Measurements from ENCODE around the gene ISOC2.

Gene ISOC2

DNA sequence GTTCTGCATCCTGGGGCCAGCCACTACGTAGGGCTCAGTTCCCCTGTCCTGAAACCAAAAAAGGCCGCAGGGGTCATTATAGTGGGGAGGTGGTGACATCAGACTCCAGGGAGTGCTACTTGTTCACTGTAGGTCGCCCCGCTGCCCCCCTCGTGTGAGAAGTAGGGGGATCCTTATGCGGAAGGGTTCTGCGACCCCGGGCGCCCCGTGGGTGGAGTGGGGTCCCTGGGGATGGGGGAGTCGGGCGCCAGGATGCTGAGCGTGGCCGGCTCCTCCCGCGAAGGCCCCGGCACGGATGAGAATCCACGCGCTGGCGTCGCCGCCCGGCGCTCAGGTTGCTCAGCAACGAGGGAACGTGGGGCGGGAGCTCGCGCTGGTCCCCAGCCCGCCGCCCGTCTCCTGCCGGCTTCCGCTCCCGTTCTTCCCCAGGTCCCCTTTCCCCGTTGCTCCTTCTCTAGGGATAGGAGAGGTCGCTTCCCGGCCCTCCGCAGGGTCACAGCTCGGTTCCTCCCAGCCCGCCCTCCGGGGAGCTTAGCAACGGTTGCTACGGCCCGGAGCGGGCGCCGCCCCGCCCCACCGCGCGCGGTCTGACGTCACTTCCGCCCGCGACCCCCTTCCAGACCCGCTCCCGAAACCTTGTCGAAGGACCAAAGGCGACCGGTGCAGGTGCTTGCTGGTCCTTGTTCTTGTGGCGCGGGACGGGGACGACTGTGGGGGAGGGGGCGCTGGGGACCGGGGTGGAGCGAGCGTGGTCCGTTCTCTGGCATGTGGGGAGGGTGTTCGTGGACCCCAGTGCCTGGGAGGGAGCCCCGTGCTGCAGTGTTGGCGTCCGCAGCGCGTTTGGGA, 23.4 kb upstream of the ISOC2 start, which contains the start of gene NAT14:
Gene NAT14, plus strand, starts transcription at position 596 of the 846 bp plus-strand sequence. CDS start 521 bp downstream, outside the sequence.
- peak; percentile 43 for DNase-seq (ENCODE audit: low read depth)

DNA sequence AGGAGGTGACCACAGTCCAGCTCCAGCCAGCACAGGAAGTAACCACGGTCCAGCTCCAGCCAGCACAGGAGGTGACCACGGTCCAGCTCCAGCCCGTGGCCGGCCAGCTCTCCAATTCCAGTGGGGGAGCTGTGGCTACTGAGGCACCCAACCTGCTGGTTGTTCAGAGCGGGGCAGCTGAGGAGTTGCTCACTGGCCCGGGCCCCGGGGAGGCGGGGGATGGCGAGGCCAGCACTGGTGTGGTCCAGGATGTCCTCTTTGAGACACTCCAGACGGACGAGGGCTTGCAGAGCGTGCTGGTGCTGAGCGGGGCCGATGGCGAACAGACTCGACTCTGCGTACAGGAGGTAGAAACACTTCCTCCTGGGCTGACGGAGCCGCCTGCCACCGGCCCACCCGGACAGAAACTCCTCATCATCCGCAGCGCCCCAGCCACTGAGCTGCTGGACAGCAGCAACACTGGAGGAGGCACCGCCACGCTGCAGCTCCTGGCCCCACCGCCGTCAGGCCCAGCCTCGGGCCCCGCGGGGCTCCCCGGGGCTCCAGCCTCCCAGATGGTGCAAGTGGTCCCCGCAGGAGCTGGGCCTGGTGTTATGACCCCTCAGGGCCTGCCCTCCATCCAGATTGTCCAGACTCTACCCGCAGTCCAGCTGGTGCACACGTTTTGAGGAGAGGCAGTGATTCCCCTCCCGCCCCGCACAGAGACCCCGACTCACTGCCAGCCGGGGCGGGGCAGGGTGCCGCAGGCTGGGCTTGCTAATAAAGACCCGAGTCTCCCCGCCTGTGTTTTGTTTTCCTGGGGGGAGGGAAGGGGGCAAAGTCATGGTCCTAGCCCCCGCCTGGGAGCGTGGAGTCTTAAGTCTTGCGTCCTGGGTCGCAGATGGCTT, 22.5 kb upstream of the ISOC2 start:
- peak overlapping the region; percentile 77 for H3K4me3 ChIP-seq (ENCODE audit: low read length)
- TF ChIP-seq, protein P1, sequence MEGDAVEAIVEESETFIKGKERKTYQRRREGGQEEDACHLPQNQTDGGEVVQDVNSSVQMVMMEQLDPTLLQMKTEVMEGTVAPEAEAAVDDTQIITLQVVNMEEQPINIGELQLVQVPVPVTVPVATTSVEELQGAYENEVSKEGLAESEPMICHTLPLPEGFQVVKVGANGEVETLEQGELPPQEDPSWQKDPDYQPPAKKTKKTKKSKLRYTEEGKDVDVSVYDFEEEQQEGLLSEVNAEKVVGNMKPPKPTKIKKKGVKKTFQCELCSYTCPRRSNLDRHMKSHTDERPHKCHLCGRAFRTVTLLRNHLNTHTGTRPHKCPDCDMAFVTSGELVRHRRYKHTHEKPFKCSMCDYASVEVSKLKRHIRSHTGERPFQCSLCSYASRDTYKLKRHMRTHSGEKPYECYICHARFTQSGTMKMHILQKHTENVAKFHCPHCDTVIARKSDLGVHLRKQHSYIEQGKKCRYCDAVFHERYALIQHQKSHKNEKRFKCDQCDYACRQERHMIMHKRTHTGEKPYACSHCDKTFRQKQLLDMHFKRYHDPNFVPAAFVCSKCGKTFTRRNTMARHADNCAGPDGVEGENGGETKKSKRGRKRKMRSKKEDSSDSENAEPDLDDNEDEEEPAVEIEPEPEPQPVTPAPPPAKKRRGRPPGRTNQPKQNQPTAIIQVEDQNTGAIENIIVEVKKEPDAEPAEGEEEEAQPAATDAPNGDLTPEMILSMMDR (conservative IDR thresholded peaks at IDR 0.05; ENCODE audit: low read length): no peak
- no peak for DNase-seq (ENCODE audit: low read depth)

More for the DNA sequence above, 23.4 kb upstream of the ISOC2 start, which contains the start of gene NAT14:
- peak within 1 kb of the TSS; percentile 77 for H3K4me3 ChIP-seq (ENCODE audit: low read length)
- TF ChIP-seq, protein P1 (conservative IDR thresholded peaks at IDR 0.05; ENCODE audit: low read length): no peak

DNA sequence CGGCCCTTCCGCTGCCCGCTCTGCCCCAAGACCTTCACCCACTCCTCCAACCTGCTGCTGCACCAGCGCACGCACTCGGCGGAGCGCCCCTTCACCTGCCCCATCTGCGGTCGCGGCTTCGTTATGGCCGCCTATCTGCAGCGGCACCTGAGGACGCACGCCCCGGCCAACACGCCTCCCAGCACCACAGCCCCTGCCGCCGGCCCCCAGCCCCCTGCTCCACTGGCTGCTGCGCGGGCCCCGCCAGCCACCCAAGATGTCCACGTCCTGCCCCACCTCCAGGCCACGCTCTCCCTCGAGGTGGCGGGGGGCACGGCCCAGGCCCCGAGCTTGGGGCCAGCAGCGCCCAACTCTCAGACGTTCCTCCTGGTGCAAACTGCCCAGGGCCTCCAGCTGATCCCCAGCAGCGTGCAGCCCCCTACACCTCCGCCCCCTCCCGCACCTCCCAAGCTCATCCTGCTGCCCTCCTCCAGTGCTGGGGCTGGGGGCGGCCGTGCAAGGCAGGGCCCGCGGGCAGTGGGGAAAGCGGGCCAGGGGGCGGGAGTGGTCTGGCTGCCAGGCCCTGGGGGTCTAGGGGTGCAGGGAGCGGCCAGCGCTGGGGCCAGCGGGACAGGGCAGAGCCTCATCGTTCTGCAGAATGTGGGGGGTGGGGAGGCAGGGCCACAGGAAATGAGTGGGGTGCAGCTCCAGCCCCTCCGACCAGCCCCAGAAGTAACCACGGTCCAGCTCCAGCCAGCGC, 21.7 kb upstream of the ISOC2 start:
- DNase-seq (ENCODE audit: low read depth): no peak
- no peak overlapping the region for H3K4me3 ChIP-seq (ENCODE audit: low read length)
- TF ChIP-seq, protein P1 (conservative IDR thresholded peaks at IDR 0.05; ENCODE audit: low read length): no peak

DNA sequence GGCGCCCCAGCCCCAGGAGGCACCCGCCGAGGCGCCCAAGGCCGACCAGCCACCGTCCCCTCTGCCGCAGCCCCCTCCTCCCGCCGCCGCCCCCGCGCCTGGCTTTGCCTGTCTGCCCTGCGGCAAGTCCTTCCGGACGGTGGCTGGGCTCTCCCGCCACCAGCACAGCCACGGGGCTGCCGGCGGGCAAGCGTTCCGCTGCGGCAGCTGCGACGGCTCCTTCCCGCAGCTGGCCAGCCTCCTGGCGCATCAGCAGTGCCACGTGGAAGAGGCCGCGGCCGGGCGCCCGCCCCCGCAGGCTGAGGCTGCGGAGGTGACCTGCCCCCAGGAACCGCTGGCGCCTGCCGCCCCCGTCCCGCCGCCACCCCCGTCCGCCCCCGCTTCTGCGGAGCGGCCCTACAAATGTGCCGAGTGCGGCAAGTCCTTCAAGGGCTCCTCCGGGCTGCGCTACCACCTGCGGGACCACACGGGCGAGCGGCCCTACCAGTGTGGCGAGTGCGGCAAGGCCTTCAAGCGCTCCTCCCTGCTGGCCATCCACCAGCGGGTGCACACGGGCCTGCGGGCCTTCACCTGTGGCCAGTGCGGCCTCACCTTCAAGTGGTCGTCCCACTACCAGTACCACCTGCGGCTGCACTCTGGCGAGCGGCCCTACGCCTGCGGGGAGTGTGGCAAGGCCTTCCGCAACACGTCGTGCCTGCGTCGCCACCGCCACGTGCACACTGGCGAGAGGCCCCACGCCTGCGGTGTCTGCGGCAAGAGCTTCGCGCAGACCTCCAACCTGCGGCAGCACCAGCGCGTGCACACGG, 20.9 kb upstream of the ISOC2 start:
- DNase-seq (ENCODE audit: low read depth): no peak
- no peak overlapping the region for H3K4me3 ChIP-seq (ENCODE audit: low read length)
- TF ChIP-seq, protein P1 (conservative IDR thresholded peaks at IDR 0.05; ENCODE audit: low read length): no peak

DNA sequence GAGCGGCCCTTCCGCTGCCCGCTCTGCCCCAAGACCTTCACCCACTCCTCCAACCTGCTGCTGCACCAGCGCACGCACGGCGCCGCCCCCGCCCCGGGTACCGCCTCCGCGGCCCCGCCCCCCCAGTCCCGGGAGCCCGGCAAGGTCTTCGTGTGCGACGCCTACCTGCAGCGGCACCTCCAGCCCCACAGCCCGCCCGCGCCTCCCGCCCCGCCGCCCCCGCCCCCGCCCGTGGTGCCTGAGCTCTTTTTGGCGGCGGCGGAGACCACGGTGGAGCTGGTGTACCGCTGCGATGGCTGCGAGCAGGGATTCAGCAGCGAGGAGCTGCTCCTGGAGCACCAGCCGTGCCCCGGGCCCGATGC, 20.3 kb upstream of the ISOC2 start:
- no peak for DNase-seq (ENCODE audit: low read depth)
- no peak overlapping the region for H3K4me3 ChIP-seq (ENCODE audit: low read length)
- TF ChIP-seq, protein P1 (conservative IDR thresholded peaks at IDR 0.05; ENCODE audit: low read length): no peak

DNA sequence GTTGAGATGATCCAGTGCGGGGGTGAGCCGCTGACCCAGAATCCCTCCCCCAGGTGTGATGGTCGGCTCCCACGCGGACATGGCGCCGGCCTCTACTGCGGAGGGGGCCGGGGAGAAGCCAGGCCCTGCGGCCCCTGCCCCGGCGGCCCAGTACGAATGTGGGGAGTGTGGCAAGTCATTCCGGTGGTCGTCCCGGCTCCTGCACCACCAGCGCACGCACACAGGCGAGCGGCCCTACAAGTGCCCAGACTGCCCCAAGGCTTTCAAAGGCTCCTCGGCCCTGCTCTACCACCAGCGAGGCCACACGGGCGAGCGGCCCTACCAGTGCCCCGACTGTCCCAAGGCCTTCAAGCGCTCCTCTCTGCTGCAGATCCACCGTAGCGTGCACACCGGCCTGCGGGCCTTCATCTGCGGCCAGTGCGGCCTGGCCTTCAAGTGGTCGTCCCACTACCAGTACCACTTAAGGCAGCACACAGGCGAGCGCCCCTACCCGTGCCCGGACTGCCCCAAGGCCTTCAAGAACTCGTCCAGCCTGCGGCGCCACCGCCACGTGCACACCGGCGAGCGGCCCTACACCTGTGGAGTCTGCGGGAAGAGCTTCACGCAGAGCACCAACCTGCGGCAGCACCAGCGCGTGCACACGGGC, 19.8 kb upstream of the ISOC2 start:
- TF ChIP-seq, protein P1 (conservative IDR thresholded peaks at IDR 0.05; ENCODE audit: low read length): no peak
- no peak overlapping the region for H3K4me3 ChIP-seq (ENCODE audit: low read length)

More for the DNA sequence above, 19.8 kb upstream of the ISOC2 start:
- no peak for DNase-seq (ENCODE audit: low read depth)

Data from AG10803 (cell line).